DOHH2 (cell line): ENCODE measurements around the gene PVALEF.

Source experiments
- CTCF ChIP-seq: fragments of 200-600 bp; sonication (generic); IDR thresholded peaks from one replicate; pipeline ENCODE4 v1.5.1; 2014; ENCODE audit warnings: antibody characterized with exemption, mild to moderate bottlenecking, low read depth, low read length; ENCODE audit not compliant: poor library complexity, severe bottlenecking
- EZH2phosphoT487 ChIP-seq: fragments of 200-600 bp; sonication (generic); IDR thresholded peaks from 2 replicates; pipeline ENCODE4 v1.6.1; 2017; ENCODE audit warnings: borderline replicate concordance, mild to moderate bottlenecking, antibody characterized with exemption, low read length, moderate library complexity, mixed read lengths

- TF ChIP-seq CTCF (no peak), EZH2phosphoT487 (no peak)
Measured at GRCh38 chr17:81191646-81192045, 26.3 kb downstream of the PVALEF start.
